Progenitor cell of endocrine pancreas (in vitro differentiated cells): ENCODE measurements around the gene PADI2. TPM values are rescaled to one million over a fixed set of nuclear protein-coding genes. Genes with fewer than 3 reads are reported as not detected.

Source experiments
- DNase-seq: peaks from one replicate; pipeline ENCODE4 v3.0.0; 2021; ENCODE audit warnings: low spot score; ENCODE audit not compliant: unreplicated experiment
- H3K27ac Mint-ChIP-seq: 2 replicates; pipeline ENCODE4 v1.8.0; 2021; ENCODE audit warnings: mild to moderate bottlenecking, moderate library complexity, mixed read lengths
- H3K27me3 Mint-ChIP-seq: 2 replicates; pipeline ENCODE4 v1.8.0; 2021; ENCODE audit warnings: mixed read lengths
- H3K36me3 Mint-ChIP-seq: 2 replicates; pipeline ENCODE4 v1.8.0; 2022; ENCODE audit warnings: mixed read lengths; ENCODE audit not compliant: insufficient read depth
- H3K4me1 Mint-ChIP-seq: 2 replicates; pipeline ENCODE4 v1.8.0; 2021; ENCODE audit warnings: low read depth, mixed read lengths
- H3K4me3 Mint-ChIP-seq: 2 replicates; pipeline ENCODE4 v1.8.0; 2021; ENCODE audit warnings: low read depth, mild to moderate bottlenecking, moderate library complexity, mixed read lengths
- H3K9me3 Mint-ChIP-seq: 2 replicates; pipeline ENCODE4 v1.8.0; 2021; ENCODE audit warnings: low read depth, mixed read lengths
- total RNA-seq: library from RNA; stranded (reverse); gene quantifications from 2 replicates; pipeline ENCODE4 v1.2.1, GENCODE V29; 2021
- TF ChIP-seq, protein P1 (sequence below): fragments of 200-600 bp; sonication (generic); IDR thresholded peaks from one replicate; pipeline ENCODE4 v1.5.0; 2021; ENCODE audit warnings: antibody characterized with exemption, mild to moderate bottlenecking; ENCODE audit not compliant: unreplicated experiment

The PADI2 gene
- total RNA-seq, 1 donor from 2014 or later: 0.50 TPM

DNA sequence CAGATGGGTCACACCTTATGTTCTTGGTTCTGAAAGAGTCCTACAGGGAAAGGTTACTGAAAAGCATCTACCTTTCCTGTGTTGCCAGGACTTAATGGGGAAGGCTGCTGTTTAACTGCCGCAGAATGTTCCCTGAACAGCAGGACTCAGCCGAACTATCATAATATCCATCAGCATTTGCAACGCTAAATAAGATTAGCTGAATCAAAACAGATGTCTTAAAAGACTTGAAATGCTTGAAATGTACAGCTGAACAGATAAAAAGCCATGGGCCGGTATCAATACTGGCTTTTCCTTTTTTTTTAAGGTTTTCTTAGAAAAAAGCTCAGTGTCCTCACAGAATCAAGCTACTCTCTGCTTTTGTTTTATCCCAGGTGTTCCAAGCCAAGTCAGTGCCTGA is 87.8 kb downstream of the PADI2 start:
- no peaks in the 10 kb centered on the region for H3K27me3 Mint-ChIP-seq
- H3K9me3 Mint-ChIP-seq: no peaks in the 10 kb centered on the region
- no peak overlapping the region for H3K27ac Mint-ChIP-seq
- peaks cover 7% of the 10 kb centered on the region for H3K36me3 Mint-ChIP-seq
- TF ChIP-seq, protein P1, sequence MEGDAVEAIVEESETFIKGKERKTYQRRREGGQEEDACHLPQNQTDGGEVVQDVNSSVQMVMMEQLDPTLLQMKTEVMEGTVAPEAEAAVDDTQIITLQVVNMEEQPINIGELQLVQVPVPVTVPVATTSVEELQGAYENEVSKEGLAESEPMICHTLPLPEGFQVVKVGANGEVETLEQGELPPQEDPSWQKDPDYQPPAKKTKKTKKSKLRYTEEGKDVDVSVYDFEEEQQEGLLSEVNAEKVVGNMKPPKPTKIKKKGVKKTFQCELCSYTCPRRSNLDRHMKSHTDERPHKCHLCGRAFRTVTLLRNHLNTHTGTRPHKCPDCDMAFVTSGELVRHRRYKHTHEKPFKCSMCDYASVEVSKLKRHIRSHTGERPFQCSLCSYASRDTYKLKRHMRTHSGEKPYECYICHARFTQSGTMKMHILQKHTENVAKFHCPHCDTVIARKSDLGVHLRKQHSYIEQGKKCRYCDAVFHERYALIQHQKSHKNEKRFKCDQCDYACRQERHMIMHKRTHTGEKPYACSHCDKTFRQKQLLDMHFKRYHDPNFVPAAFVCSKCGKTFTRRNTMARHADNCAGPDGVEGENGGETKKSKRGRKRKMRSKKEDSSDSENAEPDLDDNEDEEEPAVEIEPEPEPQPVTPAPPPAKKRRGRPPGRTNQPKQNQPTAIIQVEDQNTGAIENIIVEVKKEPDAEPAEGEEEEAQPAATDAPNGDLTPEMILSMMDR: no peak
- H3K4me1 Mint-ChIP-seq: no peaks in the 10 kb centered on the region
- DNase-seq: no peak
- H3K4me3 Mint-ChIP-seq: no peak overlapping the region

GRCh38 chr1:17030206-17030605 is 89.0 kb downstream of the PADI2 start:
- no peak overlapping the region for H3K4me3 Mint-ChIP-seq
- peaks cover 7% of the 10 kb centered on the region for H3K36me3 Mint-ChIP-seq
- TF ChIP-seq, protein P1: no peak
- no peak overlapping the region for H3K27ac Mint-ChIP-seq
- H3K4me1 Mint-ChIP-seq: no peaks in the 10 kb centered on the region
- no peaks in the 10 kb centered on the region for H3K27me3 Mint-ChIP-seq
- no peaks in the 10 kb centered on the region for H3K9me3 Mint-ChIP-seq
- no peak for DNase-seq

- Mint-ChIP-seq H3K4me3 (no peak overlapping the region), H3K27me3 (no peaks in the 10 kb centered on the region), H3K36me3 (peaks cover 10% of the 10 kb centered on the region), H3K27ac (no peak overlapping the region), H3K4me1 (no peaks in the 10 kb centered on the region), H3K9me3 (no peaks in the 10 kb centered on the region)
- no peak for DNase-seq
- TF ChIP-seq, protein P1: no peak
Observed at GRCh38 chr1:17028662-17029188, 90.5 kb downstream of the PADI2 start.

DNA sequence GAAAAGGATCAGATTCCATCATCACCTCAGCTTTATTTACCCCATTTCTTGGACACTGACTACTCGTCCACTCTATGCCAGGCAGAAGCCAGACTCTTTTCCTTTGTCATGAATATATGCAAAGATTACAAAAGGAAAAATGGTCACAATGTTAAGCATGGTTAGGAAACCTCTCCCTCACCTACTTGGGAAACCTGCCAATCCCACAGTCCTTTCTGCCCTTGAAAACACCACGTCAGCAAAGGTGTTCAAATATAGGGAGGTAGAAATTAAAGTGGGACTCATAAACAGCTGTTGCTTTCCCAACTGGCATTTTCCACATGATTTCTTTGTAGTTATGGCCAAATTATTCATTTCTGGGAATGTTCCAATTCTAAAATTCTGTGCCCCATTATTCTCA is 91.4 kb downstream of the PADI2 start:
- peaks cover 12% of the 10 kb centered on the region for H3K36me3 Mint-ChIP-seq
- no peaks in the 10 kb centered on the region for H3K4me1 Mint-ChIP-seq
- no peak overlapping the region for H3K27ac Mint-ChIP-seq
- H3K4me3 Mint-ChIP-seq: no peak overlapping the region
- no peaks in the 10 kb centered on the region for H3K27me3 Mint-ChIP-seq
- TF ChIP-seq, protein P1: no peak
- no peaks in the 10 kb centered on the region for H3K9me3 Mint-ChIP-seq
- no peak for DNase-seq

- no peaks in the 10 kb centered on the region for H3K9me3 Mint-ChIP-seq
- H3K36me3 Mint-ChIP-seq: peaks cover 12% of the 10 kb centered on the region
- no peak overlapping the region for H3K27ac Mint-ChIP-seq
- H3K4me1 Mint-ChIP-seq: no peaks in the 10 kb centered on the region
- TF ChIP-seq, protein P1: no peak
- H3K4me3 Mint-ChIP-seq: no peak overlapping the region
- no peaks in the 10 kb centered on the region for H3K27me3 Mint-ChIP-seq
- no peak for DNase-seq
Observed at GRCh38 chr1:17027403-17027802, 91.8 kb downstream of the PADI2 start.
